KOPT-K1 (cell line): ENCODE data around the gene METTL26.

Source experiments
- H3K27ac ChIP-seq: fragments of 200-600 bp; sonication (generic); 2 replicates; pipeline ENCODE4 v1.5.1; 2016; ENCODE audit warnings: antibody characterized with exemption, mild to moderate bottlenecking, low read depth, low read length; ENCODE audit not compliant: poor library complexity, severe bottlenecking
- H3K36me3 ChIP-seq: fragments of 200-600 bp; sonication (generic); 2 replicates; pipeline ENCODE4 v1.5.1; 2017; ENCODE audit warnings: antibody characterized with exemption, mild to moderate bottlenecking, low read length, moderate library complexity; ENCODE audit not compliant: insufficient read depth
- H3K9me3 ChIP-seq: fragments of 200-600 bp; sonication (generic); 2 replicates; pipeline ENCODE4 v1.5.1; 2017; ENCODE audit warnings: antibody characterized with exemption, low read length, mild to moderate bottlenecking; ENCODE audit not compliant: insufficient read depth, poor library complexity, severe bottlenecking

Gene METTL26

GRCh38 chr16:640614-641013 lies 4.5 kb upstream of the METTL26 start:
- no peak overlapping the region for H3K27ac ChIP-seq
- no peaks in the 10 kb centered on the region for H3K36me3 ChIP-seq
- H3K9me3 ChIP-seq = no peaks in the 10 kb centered on the region

- H3K27ac ChIP-seq = no peak overlapping the region
- H3K9me3 ChIP-seq = no peaks in the 10 kb centered on the region
- H3K36me3 ChIP-seq = peaks cover 11% of the 10 kb centered on the region; the same call in 1 of the 2 replicates
These were observed 2.7 kb upstream of the METTL26 start for GRCh38 chr16:638836-639235.

GRCh38 chr16:638034-638543 lies 2.0 kb upstream of the METTL26 start:
- H3K27ac ChIP-seq = no peak overlapping the region
- H3K36me3 ChIP-seq = peaks cover 16% of the 10 kb centered on the region; the same call in 1 of the 2 replicates
- no peaks in the 10 kb centered on the region for H3K9me3 ChIP-seq

- Histone ChIP-seq H3K36me3 (peaks cover 16% of the 10 kb centered on the region; the same call in 1 of the 2 replicates), H3K27ac (peak overlapping the region; percentile 79), H3K9me3 (no peaks in the 10 kb centered on the region)
These were observed 1.2 kb upstream of the METTL26 start for GRCh38 chr16:637081-638018.

- H3K27ac ChIP-seq = peak overlapping the region; percentile 79
- no peaks in the 10 kb centered on the region for H3K9me3 ChIP-seq
- H3K36me3 ChIP-seq = peaks cover 16% of the 10 kb centered on the region; the same call in 1 of the 2 replicates
These were observed 416 bp downstream of the METTL26 start for GRCh38 chr16:635573-636205.

- Histone ChIP-seq H3K27ac (peak overlapping the region; percentile 79), H3K36me3 (peaks cover 16% of the 10 kb centered on the region; the same call in 1 of the 2 replicates), H3K9me3 (no peaks in the 10 kb centered on the region)
These were observed 1.1 kb downstream of the METTL26 start for GRCh38 chr16:634996-635395.

- no peak overlapping the region for H3K27ac ChIP-seq
- H3K9me3 ChIP-seq = no peaks in the 10 kb centered on the region
- H3K36me3 ChIP-seq = peaks cover 16% of the 10 kb centered on the region; the same call in 1 of the 2 replicates
These were observed 1.9 kb downstream of the METTL26 start for GRCh38 chr16:634051-634670.

- Histone ChIP-seq H3K36me3 (peaks cover 16% of the 10 kb centered on the region; the same call in 1 of the 2 replicates), H3K27ac (no peak overlapping the region)
These were observed 2.6 kb downstream of the METTL26 start for GRCh38 chr16:633336-634050.

GRCh38 chr16:632486-633335 lies 3.4 kb downstream of the METTL26 start:
- Histone ChIP-seq H3K36me3 (peaks cover 16% of the 10 kb centered on the region; the same call in 1 of the 2 replicates), H3K27ac (no peak overlapping the region), H3K9me3 (no peaks in the 10 kb centered on the region)

More at GRCh38 chr16:633336-634050, 2.6 kb downstream of the METTL26 start:
- no peaks in the 10 kb centered on the region for H3K9me3 ChIP-seq

GRCh38 chr16:631808-632358 lies 4.2 kb downstream of the METTL26 start:
- no peak overlapping the region for H3K27ac ChIP-seq
- H3K9me3 ChIP-seq = no peaks in the 10 kb centered on the region
- peaks cover 16% of the 10 kb centered on the region; the same call in 1 of the 2 replicates for H3K36me3 ChIP-seq

- H3K9me3 ChIP-seq = no peaks in the 10 kb centered on the region
- H3K36me3 ChIP-seq = peaks cover 16% of the 10 kb centered on the region; the same call in 1 of the 2 replicates
- no peak within 1 kb of the TSS for H3K27ac ChIP-seq
These were observed 5.2 kb downstream of the METTL26 start, which contains the start of gene WFIKKN1 for GRCh38 chr16:630815-631405. TSS of gene WFIKKN1 (plus strand) at chr16:630985. CDS start at chr16:631254, 269 bp downstream.

- Histone ChIP-seq H3K27ac (no peak overlapping the region), H3K9me3 (no peaks in the 10 kb centered on the region), H3K36me3 (peaks cover 16% of the 10 kb centered on the region; the same call in 1 of the 2 replicates)
These were observed 5.8 kb downstream of the METTL26 start for GRCh38 chr16:630249-630814.

GRCh38 chr16:629833-630248 lies 6.3 kb downstream of the METTL26 start:
- Histone ChIP-seq H3K27ac (no peak overlapping the region), H3K9me3 (no peaks in the 10 kb centered on the region), H3K36me3 (peaks cover 14% of the 10 kb centered on the region; the same call in 1 of the 2 replicates)
